Peyer's patch (tissue), 4 donors: ENCODE results near the gene MCRIP2.

Experiments used
- POLR2A ChIP-seq, 2 donors: fragments of 450-650 bp; IDR thresholded peaks; one replicate each; pipeline ENCODE4 v1.5.1; 2017; ENCODE audit warnings: antibody characterized with exemption in 2 of 2, mild to moderate bottlenecking in 2 of 2, moderate library complexity in 2 of 2
- TF ChIP-seq, protein P1 (sequence below), 6 experiments: fragments of 450-650 bp in 4 of 6; fragments of 200-600 bp in 2 of 6; sonication (generic) in 1 of 6; IDR thresholded peaks; one replicate each; pipeline ENCODE4 v1.5.1; 2017 to 2019; ENCODE audit warnings: antibody characterized with exemption in 6 of 6, mild to moderate bottlenecking in 3 of 6, moderate library complexity in 1 of 6

DNA sequence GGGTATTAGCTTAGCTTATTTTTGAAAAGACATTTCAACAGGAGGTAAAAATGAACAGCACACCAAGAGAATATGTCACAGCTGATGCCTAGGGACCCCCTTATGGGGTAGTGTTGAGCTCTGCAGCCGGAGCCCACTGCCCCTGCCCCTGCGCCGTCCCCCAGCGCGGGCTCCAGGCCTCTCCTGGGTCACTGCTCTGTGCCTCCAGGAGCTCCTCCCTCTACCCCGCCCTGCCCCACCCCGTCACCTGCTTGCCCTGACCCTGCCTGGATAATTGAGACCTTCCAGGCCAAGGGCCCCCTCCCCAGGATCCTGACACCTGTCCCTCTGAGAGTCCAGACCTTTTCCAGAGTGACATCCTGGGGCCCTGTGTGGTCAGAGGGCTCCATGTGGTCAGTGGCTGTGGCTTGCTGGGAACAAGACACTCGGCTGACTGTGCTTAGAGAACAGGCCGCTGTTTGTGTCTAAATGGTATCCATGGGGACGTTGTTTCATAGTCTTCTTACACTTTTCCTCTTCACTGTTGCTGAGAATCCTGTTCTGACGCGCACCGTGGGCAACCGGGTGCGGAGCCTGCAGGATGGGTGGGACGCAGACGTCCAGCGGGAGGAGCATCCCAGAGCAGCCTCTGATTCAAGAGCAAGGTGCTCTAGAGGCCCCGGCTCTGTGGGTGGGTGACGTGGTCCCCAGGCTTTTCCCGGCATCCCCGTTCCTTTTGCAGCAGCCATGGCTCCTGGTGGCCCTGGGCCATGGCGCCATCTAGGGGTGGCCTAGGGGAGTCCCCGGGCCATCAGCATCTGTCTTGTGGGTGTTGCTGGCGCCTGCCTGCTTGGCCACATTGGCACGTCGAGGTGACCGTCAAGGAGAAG, 30.9 kb upstream of the MCRIP2 start:
- TF ChIP-seq, protein P1, sequence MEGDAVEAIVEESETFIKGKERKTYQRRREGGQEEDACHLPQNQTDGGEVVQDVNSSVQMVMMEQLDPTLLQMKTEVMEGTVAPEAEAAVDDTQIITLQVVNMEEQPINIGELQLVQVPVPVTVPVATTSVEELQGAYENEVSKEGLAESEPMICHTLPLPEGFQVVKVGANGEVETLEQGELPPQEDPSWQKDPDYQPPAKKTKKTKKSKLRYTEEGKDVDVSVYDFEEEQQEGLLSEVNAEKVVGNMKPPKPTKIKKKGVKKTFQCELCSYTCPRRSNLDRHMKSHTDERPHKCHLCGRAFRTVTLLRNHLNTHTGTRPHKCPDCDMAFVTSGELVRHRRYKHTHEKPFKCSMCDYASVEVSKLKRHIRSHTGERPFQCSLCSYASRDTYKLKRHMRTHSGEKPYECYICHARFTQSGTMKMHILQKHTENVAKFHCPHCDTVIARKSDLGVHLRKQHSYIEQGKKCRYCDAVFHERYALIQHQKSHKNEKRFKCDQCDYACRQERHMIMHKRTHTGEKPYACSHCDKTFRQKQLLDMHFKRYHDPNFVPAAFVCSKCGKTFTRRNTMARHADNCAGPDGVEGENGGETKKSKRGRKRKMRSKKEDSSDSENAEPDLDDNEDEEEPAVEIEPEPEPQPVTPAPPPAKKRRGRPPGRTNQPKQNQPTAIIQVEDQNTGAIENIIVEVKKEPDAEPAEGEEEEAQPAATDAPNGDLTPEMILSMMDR (IDR thresholded peaks at IDR 0.05) = peak; percentile 2 to 80 (median 74)
- TF ChIP-seq POLR2A (IDR thresholded peaks at IDR 0.05) = no peak
